HCT116 (cell line): Measurements from ENCODE around the gene SPATS1. TPM values are rescaled to one million over a fixed set of nuclear protein-coding genes. Genes with fewer than 3 reads are reported as not detected.
"Not testable (repeated sequence)": the region's sequence is repeated elsewhere in the genome, so short reads cannot be mapped to it uniquely, and the experiment has no call there.

Experiments
- ATAC-seq: fragments of 200-7000 bp; cut with Tn5 transposase; 2 replicates; pipeline ENCODE4 v1.9.1; 2020; ENCODE audit warnings: mild to moderate bottlenecking, moderate library complexity
- BruUV-seq: library from RNA; stranded (reverse); fragments of 400-500 nt; replicated peaks from 2 replicates; lab custom pipeline; 2021; lab: Mats Ljungman, UMichigan
- CTCF ChIA-PET: fragments of 300-600 bp; sonication (Branson Sonifier 250); formaldehyde crosslinking; loops from one replicate; lab custom pipeline; 2021; ENCODE audit warnings: antibody characterized with exemption; lab: Charles Lee
- POLR2A ChIA-PET: fragments of 300-600, 350-600 bp; sonication (Branson Sonifier 250); formaldehyde crosslinking; loops from one replicate; lab custom pipeline; 2021; ENCODE audit warnings: antibody characterized with exemption; lab: Charles Lee
- RAD21 ChIA-PET, 2 experiments: fragments of 300-600 bp; sonication (Branson Sonifier 250); formaldehyde crosslinking; loops; one replicate each; lab custom pipeline; 2023; ENCODE audit warnings: low total read pairs in 2 of 2; ENCODE audit not compliant: uncharacterized antibody in 2 of 2, unreplicated experiment in 2 of 2, low non-redundant PET in 1 of 2; lab: Charles Lee
- DNase-seq: peaks from one replicate; pipeline ENCODE4 v3.0.0-alpha.2; 2010; ENCODE audit warnings: low read depth, low spot score
- H2AFZ ChIP-seq: fragments of 200-600 bp; shearing (Covaris generic), sonication (generic); 2 replicates; pipeline ENCODE4 v1.6.1; 2017; ENCODE audit warnings: low read depth, mixed run types, mixed read lengths, antibody characterized with exemption, low read length; ENCODE audit not compliant: poor library complexity, severe bottlenecking
- H3K27ac ChIP-seq: 2 replicates; pipeline ENCODE4 v1.5.1; 2012; ENCODE audit warnings: low read depth, low read length
- H3K27me3 ChIP-seq: fragments of 200-600 bp; sonication (generic); 2 replicates; pipeline ENCODE4 v1.6.1; 2016; ENCODE audit warnings: mixed run types, low read length, mixed read lengths; ENCODE audit not compliant: insufficient read depth
- H3K36me3 ChIP-seq, 2 experiments: fragments of 200-500 bp in 1 of 2; fragments of 200-600 bp in 1 of 2; sonication (Bioruptor generic) in 1 of 2; sonication (generic) in 1 of 2; 2 replicates each; pipeline versions ENCODE4 v1.5.1 to v1.6.1; 2014 to 2016; ENCODE audit warnings: low read length in 2 of 2, inconsistent platforms in 1 of 2, mixed read lengths in 1 of 2, mixed run types in 1 of 2; ENCODE audit not compliant: insufficient read depth in 2 of 2, control insufficient read depth in 1 of 2
- H3K4me1 ChIP-seq, 2 experiments: fragments of 200-600 bp in 1 of 2; sonication (generic) in 1 of 2; 2 replicates each; pipeline versions ENCODE4 v1.5.1 to v1.6.1; 2012 to 2017; ENCODE audit warnings: low read length in 2 of 2, inconsistent platforms in 1 of 2, mild to moderate bottlenecking in 1 of 2, mixed read lengths in 1 of 2, mixed run types in 1 of 2, moderate library complexity in 1 of 2; ENCODE audit not compliant: insufficient read depth in 2 of 2, control insufficient read depth in 1 of 2
- H3K4me2 ChIP-seq: fragments of 200-600 bp; sonication (generic); 2 replicates; pipeline ENCODE4 v1.6.1; 2017; ENCODE audit warnings: mixed run types, low read length, mixed read lengths
- H3K4me3 ChIP-seq, 2 experiments: fragments of 200-600 bp in 1 of 2; sonication (generic) in 1 of 2; replicated peaks in 1 of 2; 2 replicates each; pipeline ENCODE4 v1.5.1; 2011 to 2016; ENCODE audit warnings: low read length in 2 of 2, control low read depth in 1 of 2, low read depth in 1 of 2, mild to moderate bottlenecking in 1 of 2, mixed read lengths in 1 of 2, mixed run types in 1 of 2
- H3K79me2 ChIP-seq: fragments of 200-600 bp; sonication (generic); 2 replicates; pipeline ENCODE4 v1.6.1; 2017; ENCODE audit warnings: mild to moderate bottlenecking, mixed run types, low read length, moderate library complexity, mixed read lengths; ENCODE audit not compliant: insufficient read depth
- H3K9ac ChIP-seq: fragments of 200-600 bp; sonication (generic); 2 replicates; pipeline ENCODE4 v1.6.1; 2016; ENCODE audit warnings: low read length, mixed read lengths
- H3K9me2 ChIP-seq: fragments of 200-600 bp; sonication (generic), shearing (Covaris generic); 2 replicates; pipeline ENCODE4 v1.6.1; 2017; ENCODE audit warnings: mixed run types, mild to moderate bottlenecking, moderate library complexity; ENCODE audit not compliant: insufficient read depth
- H3K9me3 ChIP-seq, 2 experiments: fragments of 200-500 bp in 1 of 2; fragments of 200-600 bp in 1 of 2; sonication (Bioruptor generic) in 1 of 2; sonication (generic) in 1 of 2; 2 replicates each; pipeline ENCODE4 v1.6.1; 2014 to 2017; ENCODE audit warnings: low read length in 2 of 2, mixed read lengths in 2 of 2, inconsistent platforms in 1 of 2, low read depth in 1 of 2, mild to moderate bottlenecking in 1 of 2, mixed run types in 1 of 2, moderate library complexity in 1 of 2; ENCODE audit not compliant: control insufficient read depth in 1 of 2, insufficient read depth in 1 of 2
- H4K20me1 ChIP-seq: fragments of 200-600 bp; sonication (generic), shearing (Covaris generic); 2 replicates; pipeline ENCODE4 v1.6.1; 2017; ENCODE audit warnings: mixed run types, mild to moderate bottlenecking, moderate library complexity; ENCODE audit not compliant: insufficient read depth
- CEBPB ChIP-seq: IDR thresholded peaks from 2 replicates; pipeline ENCODE4 v1.6.1; 2012; ENCODE audit warnings: low read depth
- ELF1 ChIP-seq: IDR thresholded peaks from 2 replicates; pipeline ENCODE4 v1.6.1; 2012; ENCODE audit warnings: low read depth, borderline replicate concordance
- EZH2 ChIP-seq: fragments of 200-600 bp; sonication (generic); IDR thresholded peaks from 2 replicates; pipeline ENCODE4 v1.6.1; 2017; ENCODE audit warnings: antibody characterized with exemption, mixed run types
- EZH2phosphoT487 ChIP-seq: fragments of 200-600 bp; IDR thresholded peaks from 2 replicates; pipeline ENCODE4 v1.6.1; 2018; ENCODE audit warnings: antibody characterized with exemption, borderline replicate concordance
- JUND ChIP-seq: IDR thresholded peaks from 2 replicates; pipeline ENCODE4 v1.6.1; 2012
- SP1 ChIP-seq: IDR thresholded peaks from 2 replicates; pipeline ENCODE4 v1.6.1; 2012; ENCODE audit warnings: low read depth
- SRF ChIP-seq: IDR thresholded peaks from 2 replicates; pipeline ENCODE4 v1.6.1; 2012; ENCODE audit warnings: low read depth
- YY1 ChIP-seq: IDR thresholded peaks from 2 replicates; pipeline ENCODE4 v1.6.1; 2011; ENCODE audit warnings: low read length, low read depth, moderate library complexity, mild to moderate bottlenecking; ENCODE audit not compliant: insufficient replicate concordance; ENCODE audit errors: extremely low read depth
- ZBTB33 ChIP-seq: IDR thresholded peaks from 2 replicates; pipeline ENCODE4 v1.6.1; 2011; ENCODE audit warnings: mild to moderate bottlenecking, low read length, moderate library complexity; ENCODE audit not compliant: insufficient replicate concordance; ENCODE audit errors: extremely low read depth
- ZNF274 ChIP-seq: fragments of 200-500 bp; sonication (Bioruptor generic); IDR thresholded peaks from 2 replicates; pipeline ENCODE4 v1.6.1; 2014; ENCODE audit warnings: mild to moderate bottlenecking, low read depth, low read length, inconsistent platforms
- intact Hi-C: fragments of 100-400 bp; cut with micrococcal nuclease; formaldehyde crosslinking; loops from 2 replicates; pipeline ENCODE4 v1.10.0; 2022
- total RNA-seq: library from RNA; stranded (reverse); gene quantifications from one replicate; pipeline ENCODE4 v1.2.1, GENCODE V29; 2021; ENCODE audit not compliant: unreplicated experiment
- TF ChIP-seq, protein P1 (sequence below): IDR thresholded peaks from 2 replicates; pipeline ENCODE4 v1.6.1; 2012; ENCODE audit warnings: low read depth

SPATS1 gene
- total RNA-seq, 1 experiment from 2014 or later: not detected

- H3K36me3 ChIP-seq: no peaks in the 10 kb centered on the region
- peaks cover 4% of the 10 kb centered on the region; the same call in 1 of the 2 replicates for H3K27me3 ChIP-seq
- no peak overlapping the region for H3K4me3 ChIP-seq
- no peak overlapping the region for H3K9ac ChIP-seq
- H2AFZ ChIP-seq: no peak overlapping the region
- no peak for TF ChIP-seq JUND
- no peak for TF ChIP-seq EZH2
- TF ChIP-seq ZNF274: no peak
- no peak for TF ChIP-seq ZBTB33
- TF ChIP-seq YY1: no peak
- TF ChIP-seq SP1: no peak
- TF ChIP-seq ELF1: no peak
- TF ChIP-seq, protein P1, sequence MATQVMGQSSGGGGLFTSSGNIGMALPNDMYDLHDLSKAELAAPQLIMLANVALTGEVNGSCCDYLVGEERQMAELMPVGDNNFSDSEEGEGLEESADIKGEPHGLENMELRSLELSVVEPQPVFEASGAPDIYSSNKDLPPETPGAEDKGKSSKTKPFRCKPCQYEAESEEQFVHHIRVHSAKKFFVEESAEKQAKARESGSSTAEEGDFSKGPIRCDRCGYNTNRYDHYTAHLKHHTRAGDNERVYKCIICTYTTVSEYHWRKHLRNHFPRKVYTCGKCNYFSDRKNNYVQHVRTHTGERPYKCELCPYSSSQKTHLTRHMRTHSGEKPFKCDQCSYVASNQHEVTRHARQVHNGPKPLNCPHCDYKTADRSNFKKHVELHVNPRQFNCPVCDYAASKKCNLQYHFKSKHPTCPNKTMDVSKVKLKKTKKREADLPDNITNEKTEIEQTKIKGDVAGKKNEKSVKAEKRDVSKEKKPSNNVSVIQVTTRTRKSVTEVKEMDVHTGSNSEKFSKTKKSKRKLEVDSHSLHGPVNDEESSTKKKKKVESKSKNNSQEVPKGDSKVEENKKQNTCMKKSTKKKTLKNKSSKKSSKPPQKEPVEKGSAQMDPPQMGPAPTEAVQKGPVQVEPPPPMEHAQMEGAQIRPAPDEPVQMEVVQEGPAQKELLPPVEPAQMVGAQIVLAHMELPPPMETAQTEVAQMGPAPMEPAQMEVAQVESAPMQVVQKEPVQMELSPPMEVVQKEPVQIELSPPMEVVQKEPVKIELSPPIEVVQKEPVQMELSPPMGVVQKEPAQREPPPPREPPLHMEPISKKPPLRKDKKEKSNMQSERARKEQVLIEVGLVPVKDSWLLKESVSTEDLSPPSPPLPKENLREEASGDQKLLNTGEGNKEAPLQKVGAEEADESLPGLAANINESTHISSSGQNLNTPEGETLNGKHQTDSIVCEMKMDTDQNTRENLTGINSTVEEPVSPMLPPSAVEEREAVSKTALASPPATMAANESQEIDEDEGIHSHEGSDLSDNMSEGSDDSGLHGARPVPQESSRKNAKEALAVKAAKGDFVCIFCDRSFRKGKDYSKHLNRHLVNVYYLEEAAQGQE: no peak
- no peak for TF ChIP-seq CEBPB
- no peak for TF ChIP-seq SRF
- TF ChIP-seq EZH2phosphoT487: no peak
- no peaks in the 10 kb centered on the region for H4K20me1 ChIP-seq
- no peak overlapping the region for H3K27ac ChIP-seq
- no peak for ATAC-seq
- no peaks in the 10 kb centered on the region for H3K4me1 ChIP-seq
- CTCF ChIA-PET: no interaction called here
- DNase-seq: no peak
- H3K79me2 ChIP-seq: no peaks in the 10 kb centered on the region
- POLR2A ChIA-PET: no interaction called here
- H3K4me2 ChIP-seq: no peak overlapping the region
- H3K9me3 ChIP-seq: no peaks in the 10 kb centered on the region
- intact Hi-C loops: no loop called here
- RAD21 ChIA-PET: no interaction called here
- H3K9me2 ChIP-seq: no peaks in the 10 kb centered on the region
- no TSS peak for BruUV-seq
Observed at GRCh38 chr6:44349904-44350649, 7.6 kb downstream of the SPATS1 start.

- BruUV-seq, H2AFZ ChIP-seq, intact Hi-C loops, H3K9me2 ChIP-seq, H3K4me2 ChIP-seq, H3K9me3 ChIP-seq, H3K27me3 ChIP-seq, H3K27ac ChIP-seq, H3K4me1 ChIP-seq, RAD21 ChIA-PET, DNase-seq, H3K79me2 ChIP-seq, CTCF ChIA-PET, ATAC-seq, H3K9ac ChIP-seq, H3K36me3 ChIP-seq, H3K4me3 ChIP-seq, H4K20me1 ChIP-seq, POLR2A ChIA-PET: not testable (repeated sequence)
Observed at GRCh38 chr6:44350650-44350994, 8.2 kb downstream of the SPATS1 start.
